Measurements from ENCODE around the gene ZNF439. TPM values are rescaled to one million over a fixed set of nuclear protein-coding genes. Genes with fewer than 3 reads are reported as not detected.
A peak's percentile ranks its signal among the peaks of the same experiment; 100 is the strongest.

Gene ZNF439
- total and polyA plus RNA-seq, 2 of the 13 experiments (the other 11 are each of a cell fraction or from before 2014, with no cell fraction given), result 2.9 to 4.9 TPM

- ATAC-seq, result peak; percentile 45
- Histone ChIP-seq H3K36me3 (replicated peaks in 1 of 2; ENCODE audit: control insufficient read depth in 1 of 2, insufficient read depth in 2 of 2, low read length in 2 of 2) (no peaks in the 10 kb centered on the region; a peak in 1 of 5 replicates), H3K9ac (ENCODE audit: insufficient read depth, low read depth, low read length) (peak overlapping the region; percentile 95), H4K20me1 (ENCODE audit: insufficient read depth, low read length) (no peaks in the 10 kb centered on the region), H2AFZ (ENCODE audit: low read length) (no peak overlapping the region), H3K4me2 (ENCODE audit: low read depth, low read length) (peak overlapping the region; percentile 99), H3K9me3 (ENCODE audit: low read length) (no peaks in the 10 kb centered on the region), H3K27ac (ENCODE audit: extremely low read length, insufficient read depth, low read length) (peak overlapping the region; percentile 89), H3K27me3 (ENCODE audit: control insufficient read depth in 1 of 2, insufficient read depth in 2 of 2, low read length in 2 of 2) (no peaks in the 10 kb centered on the region; a peak in 1 of 5 replicates), H3K4me1 (ENCODE audit: insufficient read depth, low read length) (peaks cover 32% of the 10 kb centered on the region), H3K4me3 (replicated peaks in 1 of 3; ENCODE audit: insufficient read depth in 1 of 3, low read depth in 2 of 3, low read length in 3 of 3) (peak overlapping the region; percentile 84 to 99 (median 91)), H3K79me2 (ENCODE audit: insufficient read depth, low read length) (peaks cover 6% of the 10 kb centered on the region)
- intact Hi-C loops (cut with micrococcal nuclease; ENCODE audit: unreplicated experiment), result no loop called here
- BruUV-seq (replicated peaks), result no TSS peak
- ChIA-PET POLR2A (interaction anchor here (0.6 to 4.5 kb wide), 4 partner anchors 10 to 73 kb away, joined by 3 to 27 read pairs (median 3); partner anchors contain the start of genes ZNF491 and ZNF69), CTCF (ENCODE audit: low intra/inter-chr PET ratio, low total read pairs) (interaction anchor here (0.9 kb wide), 1 partner anchor 18 kb away, joined by 3 read pairs; no protein-coding TSS in a partner anchor)
- in situ Hi-C loops (cut with HindIII; ENCODE audit: extremely low pct_ligation_motif_present, low pct_unique_long_range_greater_than_20kb), result no loop called here
- no peak for DNase-seq (ENCODE audit: low spot score)
- WGBS (ENCODE audit: low lambda C conversion rate), result 6% methylated on average over 12 of the region's 13 CpGs
- no peak for FAIRE-seq
- TF ChIP-seq ZNF549 (CRISPR knock-in tag; IDR thresholded peaks at IDR 0.05) (no peak), ARNT2 (CRISPR knock-in tag; IDR thresholded peaks at IDR 0.05; ENCODE audit: low read depth) (peak; percentile 17; the same call in 1 of the 2 replicates), MATR3 (CRISPR knock-in tag; IDR thresholded peaks at IDR 0.05) (no peak), ZC3H13 (CRISPR knock-in tag; IDR thresholded peaks at IDR 0.05) (0 out of 2 replicates have a peak, but pooled peaks have one; percentile 32), THAP7 (CRISPR knock-in tag; IDR thresholded peaks at IDR 0.05) (0 out of 2 replicates have a peak, but pooled peaks have one; percentile 28)
Observed at GRCh38 chr19:11814700-11815035, 33.9 kb upstream of the ZNF439 start.

DNA sequence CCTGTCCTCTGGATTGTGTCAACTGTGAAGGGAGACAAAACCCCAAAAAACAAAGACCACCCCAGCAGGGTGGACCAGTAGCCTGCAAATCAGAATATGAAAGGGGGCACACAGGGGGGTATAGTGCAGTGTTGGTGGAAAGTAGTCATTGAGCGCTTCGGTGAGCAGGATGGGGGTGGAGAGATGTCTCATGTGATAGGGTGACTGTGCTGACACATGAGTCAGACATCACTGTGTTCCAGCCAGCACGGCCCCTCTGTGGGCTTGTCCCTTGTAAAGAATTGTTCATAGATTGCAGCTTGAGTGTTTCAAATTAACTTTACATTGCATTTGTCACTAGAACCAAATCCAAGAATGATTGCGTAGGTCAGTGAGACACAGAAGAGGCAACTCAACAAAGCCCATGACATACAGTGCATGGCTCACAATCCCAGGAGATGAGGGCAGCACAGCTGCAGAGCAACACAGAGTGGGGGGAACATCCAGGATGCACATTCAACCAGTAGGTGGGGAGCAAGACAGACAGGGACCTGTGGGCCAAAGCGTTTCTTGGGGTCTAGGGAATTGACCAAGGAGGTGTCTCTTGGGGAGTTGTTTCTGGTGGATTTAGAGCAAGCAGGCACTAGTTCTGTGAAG is 26.9 kb upstream of the ZNF439 start:
- DNase-seq (ENCODE audit: low spot score) (no peak), FAIRE-seq (no peak), ATAC-seq (no peak)
- BruUV-seq (replicated peaks), result no TSS peak
- Histone ChIP-seq H3K27ac (ENCODE audit: extremely low read length, insufficient read depth, low read length) (no peak overlapping the region), H3K79me2 (ENCODE audit: insufficient read depth, low read length) (peaks cover 3% of the 10 kb centered on the region), H3K4me2 (ENCODE audit: low read depth, low read length) (no peak overlapping the region), H3K36me3 (replicated peaks in 1 of 2; ENCODE audit: control insufficient read depth in 1 of 2, insufficient read depth in 2 of 2, low read length in 2 of 2) (no peaks in the 10 kb centered on the region; a peak in 1 of 5 replicates), H3K4me1 (ENCODE audit: insufficient read depth, low read length) (no peaks in the 10 kb centered on the region), H3K4me3 (replicated peaks in 1 of 3; ENCODE audit: insufficient read depth in 1 of 3, low read depth in 2 of 3, low read length in 3 of 3) (no peak overlapping the region), H3K9ac (ENCODE audit: insufficient read depth, low read depth, low read length) (no peak overlapping the region), H3K27me3 (ENCODE audit: control insufficient read depth in 1 of 2, insufficient read depth in 2 of 2, low read length in 2 of 2) (no peaks in the 10 kb centered on the region), H3K9me3 (ENCODE audit: low read length) (no peaks in the 10 kb centered on the region), H2AFZ (ENCODE audit: low read length) (no peak overlapping the region), H4K20me1 (ENCODE audit: insufficient read depth, low read length) (no peaks in the 10 kb centered on the region)
- in situ Hi-C loops (cut with HindIII; ENCODE audit: extremely low pct_ligation_motif_present, low pct_unique_long_range_greater_than_20kb), result no loop called here
- 100% methylated on average over 5 of the region's 5 CpGs for WGBS (ENCODE audit: low lambda C conversion rate)
- intact Hi-C loops (cut with micrococcal nuclease; ENCODE audit: unreplicated experiment), result no loop called here
- ChIA-PET POLR2A (no interaction called here), CTCF (ENCODE audit: low intra/inter-chr PET ratio, low total read pairs) (no interaction called here)
- TF ChIP-seq ATF1 (CRISPR knock-in tag; IDR thresholded peaks at IDR 0.05), result no peak
- TF ChIP-seq ZNF580 (CRISPR knock-in tag; IDR thresholded peaks at IDR 0.05; ENCODE audit: borderline replicate concordance, low read depth), result no peak
- no peak for TF ChIP-seq ATF7 (IDR thresholded peaks at IDR 0.05)
- TF ChIP-seq ATF7 (CRISPR knock-in tag; IDR thresholded peaks at IDR 0.05), result no peak
- no peak for TF ChIP-seq ARID5B (CRISPR knock-in tag; IDR thresholded peaks at IDR 0.05)
- no peak for TF ChIP-seq NRL (CRISPR knock-in tag; IDR thresholded peaks at IDR 0.05; ENCODE audit: borderline replicate concordance)
- TF ChIP-seq ELF4 (CRISPR knock-in tag; IDR thresholded peaks at IDR 0.05; ENCODE audit: borderline replicate concordance), result no peak
- no peak for TF ChIP-seq ZEB1 (IDR thresholded peaks at IDR 0.05; ENCODE audit: insufficient replicate concordance, low read depth)
- TF ChIP-seq PHF8 (CRISPR knock-in tag; IDR thresholded peaks at IDR 0.05), result no peak
- no peak for TF ChIP-seq NFE2L2 (IDR thresholded peaks at IDR 0.05; ENCODE audit: low read length)
